ENCODE data around the gene SNX27. TPM values are rescaled to one million over a fixed set of nuclear protein-coding genes. Genes with fewer than 3 reads are reported as not detected.
"Not testable (repeated sequence)": the region's sequence is repeated elsewhere in the genome, so short reads cannot be mapped to it uniquely, and the experiment has no call there.

The SNX27 gene
- polyA plus RNA-seq, 3 donors, result 20.5 to 22.5 (median 21.8) TPM

- no peak for DNase-seq (ENCODE audit: low read depth in 3 of 3, low spot score in 2 of 3)
Measured at GRCh38 chr1:151718011-151718431, 106.2 kb downstream of the SNX27 start.

- DNase-seq (ENCODE audit: low read depth in 3 of 3, low spot score in 2 of 3), result no peak
Measured at GRCh38 chr1:151718666-151719065, 106.8 kb downstream of the SNX27 start.

- no peak for DNase-seq (ENCODE audit: low read depth in 3 of 3, low spot score in 2 of 3)
Measured at GRCh38 chr1:151720125-151720524, 108.3 kb downstream of the SNX27 start.

- DNase-seq (ENCODE audit: low read depth in 3 of 3, low spot score in 2 of 3), result no peak
Measured at GRCh38 chr1:151720554-151720953, 108.7 kb downstream of the SNX27 start.

GRCh38 chr1:151720974-151721787 is 109.3 kb downstream of the SNX27 start, which contains the start of gene RIIAD1:
Gene RIIAD1, plus strand, starts transcription at chr1:151721522. Its CDS starts 15 bp downstream, at chr1:151721537.
- DNase-seq (ENCODE audit: low read depth in 3 of 3, low spot score in 2 of 3), result no peak

GRCh38 chr1:151721788-151722510 is 110.1 kb downstream of the SNX27 start:
- DNase-seq (ENCODE audit: low read depth in 3 of 3, low spot score in 2 of 3), result no peak

- DNase-seq (ENCODE audit: low read depth in 3 of 3, low spot score in 2 of 3), result no peak
Measured at GRCh38 chr1:151723726-151724370, 112.0 kb downstream of the SNX27 start.

GRCh38 chr1:151728151-151729054 is 116.6 kb downstream of the SNX27 start:
- no peak for DNase-seq (ENCODE audit: low read depth in 3 of 3, low spot score in 2 of 3)

- no peak for DNase-seq (ENCODE audit: low read depth in 3 of 3, low spot score in 2 of 3)
Measured at GRCh38 chr1:151729157-151729965, 117.5 kb downstream of the SNX27 start.

GRCh38 chr1:151729966-151730291 is 118.1 kb downstream of the SNX27 start:
- no peak for DNase-seq (ENCODE audit: low read depth in 3 of 3, low spot score in 2 of 3)

GRCh38 chr1:151733126-151733525 is 121.3 kb downstream of the SNX27 start:
- DNase-seq (ENCODE audit: low read depth in 3 of 3, low spot score in 2 of 3), result no peak

GRCh38 chr1:151733995-151734394 is 122.1 kb downstream of the SNX27 start:
- not testable (repeated sequence) for DNase-seq (ENCODE audit: low read depth in 3 of 3, low spot score in 2 of 3)

GRCh38 chr1:151737026-151737425 is 125.2 kb downstream of the SNX27 start:
- no peak for DNase-seq (ENCODE audit: low read depth in 3 of 3, low spot score in 2 of 3)

- no peak for DNase-seq (ENCODE audit: low read depth in 3 of 3, low spot score in 2 of 3)
Measured at GRCh38 chr1:151737479-151737878, 125.6 kb downstream of the SNX27 start.

GRCh38 chr1:151739590-151740355 is 127.9 kb downstream of the SNX27 start:
- DNase-seq (ENCODE audit: low read depth in 3 of 3, low spot score in 2 of 3), result no peak

- DNase-seq (ENCODE audit: low read depth in 3 of 3, low spot score in 2 of 3), result no peak
Measured at GRCh38 chr1:151741516-151741915, 129.7 kb downstream of the SNX27 start.
